Mesothelial cell of epicardium (in vitro differentiated cells): ENCODE data around the gene GPATCH1. TPM values are rescaled to one million over a fixed set of nuclear protein-coding genes. Genes with fewer than 3 reads are reported as not detected.

Experiments
- DNase-seq, 2 experiments: peaks; one replicate each; pipeline ENCODE4 v3.0.0; 2021; ENCODE audit warnings: low spot score in 2 of 2; ENCODE audit not compliant: unreplicated experiment in 2 of 2
- H3K27ac Mint-ChIP-seq: 2 replicates; pipeline ENCODE4 v1.8.0; 2021; ENCODE audit warnings: mixed read lengths
- H3K27me3 Mint-ChIP-seq: 2 replicates; pipeline ENCODE4 v1.8.0; 2021; ENCODE audit warnings: low read depth, mixed read lengths
- H3K36me3 Mint-ChIP-seq: 2 replicates; pipeline ENCODE4 v1.8.0; 2021; ENCODE audit warnings: mixed read lengths
- H3K4me1 Mint-ChIP-seq: 2 replicates; pipeline ENCODE4 v1.8.0; 2021; ENCODE audit warnings: mixed read lengths
- H3K4me3 Mint-ChIP-seq: 2 replicates; pipeline ENCODE4 v1.8.0; 2021; ENCODE audit warnings: mild to moderate bottlenecking, moderate library complexity, mixed read lengths
- H3K9me3 Mint-ChIP-seq: 2 replicates; pipeline ENCODE4 v1.8.0; 2021; ENCODE audit warnings: mixed read lengths
- total RNA-seq: library from RNA; stranded (reverse); gene quantifications from 3 replicates; pipeline ENCODE4 v1.2.1, GENCODE V29; 2021
- TF ChIP-seq, protein P1 (sequence below): fragments of 200-600 bp; sonication (generic); IDR thresholded peaks from one replicate; pipeline ENCODE4 v1.5.0; 2021; ENCODE audit warnings: antibody characterized with exemption; ENCODE audit not compliant: unreplicated experiment

The GPATCH1 gene
- total RNA-seq, 1 donor from 2014 or later, result 13.5 TPM

DNA sequence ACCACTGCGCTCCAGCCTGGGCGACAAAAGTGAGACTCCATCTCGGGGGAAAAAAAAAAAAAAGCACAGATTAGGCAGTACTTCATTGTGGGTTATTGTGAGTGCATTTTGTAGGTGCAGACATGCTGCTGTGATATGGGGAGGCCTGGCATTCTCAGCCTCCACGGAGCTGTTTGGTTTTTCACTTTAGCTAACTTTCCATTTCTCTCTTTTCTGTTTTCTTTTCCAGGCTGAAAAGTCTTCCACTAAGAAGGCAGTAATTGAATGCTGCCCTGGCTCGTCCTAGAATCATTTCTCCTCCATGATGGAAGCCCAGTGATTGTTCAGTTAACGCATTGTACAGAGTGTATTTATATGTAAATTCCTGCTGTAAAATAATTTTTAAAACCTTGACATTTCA lies 48.9 kb downstream of the GPATCH1 start:
- Mint-ChIP-seq H3K4me3 (no peak overlapping the region), H3K4me1 (peaks cover 7% of the 10 kb centered on the region), H3K27ac (no peak overlapping the region), H3K27me3 (peaks cover 1% of the 10 kb centered on the region), H3K36me3 (peaks cover 20% of the 10 kb centered on the region), H3K9me3 (no peaks in the 10 kb centered on the region)
- TF ChIP-seq, protein P1, sequence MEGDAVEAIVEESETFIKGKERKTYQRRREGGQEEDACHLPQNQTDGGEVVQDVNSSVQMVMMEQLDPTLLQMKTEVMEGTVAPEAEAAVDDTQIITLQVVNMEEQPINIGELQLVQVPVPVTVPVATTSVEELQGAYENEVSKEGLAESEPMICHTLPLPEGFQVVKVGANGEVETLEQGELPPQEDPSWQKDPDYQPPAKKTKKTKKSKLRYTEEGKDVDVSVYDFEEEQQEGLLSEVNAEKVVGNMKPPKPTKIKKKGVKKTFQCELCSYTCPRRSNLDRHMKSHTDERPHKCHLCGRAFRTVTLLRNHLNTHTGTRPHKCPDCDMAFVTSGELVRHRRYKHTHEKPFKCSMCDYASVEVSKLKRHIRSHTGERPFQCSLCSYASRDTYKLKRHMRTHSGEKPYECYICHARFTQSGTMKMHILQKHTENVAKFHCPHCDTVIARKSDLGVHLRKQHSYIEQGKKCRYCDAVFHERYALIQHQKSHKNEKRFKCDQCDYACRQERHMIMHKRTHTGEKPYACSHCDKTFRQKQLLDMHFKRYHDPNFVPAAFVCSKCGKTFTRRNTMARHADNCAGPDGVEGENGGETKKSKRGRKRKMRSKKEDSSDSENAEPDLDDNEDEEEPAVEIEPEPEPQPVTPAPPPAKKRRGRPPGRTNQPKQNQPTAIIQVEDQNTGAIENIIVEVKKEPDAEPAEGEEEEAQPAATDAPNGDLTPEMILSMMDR, result no peak
- DNase-seq, result no peak

DNA sequence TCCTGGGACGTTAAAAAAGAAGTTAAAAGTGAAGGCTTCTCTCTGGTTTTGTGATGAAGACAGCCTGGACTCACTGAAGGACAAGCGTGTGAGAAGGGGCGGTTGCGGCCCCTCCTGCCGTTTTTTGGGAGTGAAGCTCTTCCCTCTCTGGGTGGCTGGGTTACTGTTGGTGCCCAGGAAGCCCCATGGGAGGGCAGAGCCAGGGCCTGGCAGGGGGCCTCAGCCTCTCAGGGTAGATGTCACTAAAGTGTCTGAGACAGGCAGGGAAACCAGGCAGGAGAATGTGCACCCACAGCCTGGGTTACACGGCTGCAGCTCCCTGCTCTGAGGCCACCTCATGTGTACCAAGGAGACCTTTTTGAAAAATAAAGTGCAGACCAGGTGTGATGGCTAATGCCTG lies 49.5 kb downstream of the GPATCH1 start:
- TF ChIP-seq, protein P1, result no peak
- peaks cover 7% of the 10 kb centered on the region for H3K4me1 Mint-ChIP-seq
- peaks cover 18% of the 10 kb centered on the region for H3K36me3 Mint-ChIP-seq
- no peak overlapping the region for H3K27ac Mint-ChIP-seq
- no peaks in the 10 kb centered on the region for H3K9me3 Mint-ChIP-seq
- no peak for DNase-seq
- peaks cover 6% of the 10 kb centered on the region for H3K27me3 Mint-ChIP-seq
- no peak overlapping the region for H3K4me3 Mint-ChIP-seq

DNA sequence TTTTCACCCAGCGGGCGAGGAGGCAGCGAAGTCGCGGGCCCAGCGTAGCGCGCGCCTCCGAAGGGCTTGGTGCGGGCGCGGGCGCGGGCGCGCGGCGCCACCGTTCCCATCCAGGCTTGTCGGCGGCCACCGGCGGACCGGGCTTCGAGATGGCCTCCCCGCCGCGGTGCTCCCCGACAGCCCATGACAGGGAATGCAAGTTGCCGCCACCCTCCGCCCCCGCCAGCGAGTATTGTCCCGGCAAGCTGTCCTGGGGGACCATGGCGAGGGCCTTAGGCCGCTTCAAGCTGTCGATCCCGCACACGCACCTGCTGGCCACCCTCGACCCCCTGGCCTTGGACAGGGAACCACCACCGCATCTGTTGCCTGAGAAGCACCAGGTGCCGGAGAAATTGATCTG lies 51.0 kb downstream of the GPATCH1 start, which contains the start of gene WDR88:
Gene WDR88, plus strand, starts transcription at position 94 of the 400 bp plus-strand sequence. Its CDS starts 56 bp downstream, at position 150.
- Mint-ChIP-seq H3K27me3 (peaks cover 6% of the 10 kb centered on the region), H3K4me1 (peaks cover 7% of the 10 kb centered on the region), H3K36me3 (peaks cover 14% of the 10 kb centered on the region), H3K27ac (no peak within 1 kb of the TSS), H3K4me3 (no peak within 1 kb of the TSS), H3K9me3 (no peaks in the 10 kb centered on the region)
- DNase-seq, result no peak
- TF ChIP-seq, protein P1, result no peak

DNA sequence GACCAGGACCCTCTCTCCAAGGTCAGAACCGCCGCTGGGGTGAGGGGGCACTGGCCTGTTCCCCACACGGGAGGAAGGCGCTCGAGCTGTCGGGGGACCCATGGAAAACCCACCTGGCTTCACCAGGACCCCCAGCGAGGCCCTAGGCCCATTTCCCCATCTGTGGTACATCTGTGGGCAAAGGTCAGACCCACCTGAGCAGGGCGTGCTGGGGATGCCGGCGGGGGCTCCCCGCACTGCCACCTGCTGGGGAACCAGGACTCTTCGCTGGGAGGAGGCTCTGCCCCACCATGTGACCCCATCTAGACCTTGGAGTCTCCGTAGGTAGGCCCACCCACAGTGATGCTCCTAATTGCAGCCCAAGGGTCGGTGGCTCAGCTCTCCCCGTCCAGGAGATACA lies 51.4 kb downstream of the GPATCH1 start:
- Mint-ChIP-seq H3K36me3 (peaks cover 13% of the 10 kb centered on the region), H3K4me3 (no peak overlapping the region), H3K9me3 (no peaks in the 10 kb centered on the region), H3K27ac (no peak overlapping the region), H3K4me1 (peaks cover 7% of the 10 kb centered on the region), H3K27me3 (peaks cover 6% of the 10 kb centered on the region)
- TF ChIP-seq, protein P1, result no peak
- DNase-seq, result no peak

DNA sequence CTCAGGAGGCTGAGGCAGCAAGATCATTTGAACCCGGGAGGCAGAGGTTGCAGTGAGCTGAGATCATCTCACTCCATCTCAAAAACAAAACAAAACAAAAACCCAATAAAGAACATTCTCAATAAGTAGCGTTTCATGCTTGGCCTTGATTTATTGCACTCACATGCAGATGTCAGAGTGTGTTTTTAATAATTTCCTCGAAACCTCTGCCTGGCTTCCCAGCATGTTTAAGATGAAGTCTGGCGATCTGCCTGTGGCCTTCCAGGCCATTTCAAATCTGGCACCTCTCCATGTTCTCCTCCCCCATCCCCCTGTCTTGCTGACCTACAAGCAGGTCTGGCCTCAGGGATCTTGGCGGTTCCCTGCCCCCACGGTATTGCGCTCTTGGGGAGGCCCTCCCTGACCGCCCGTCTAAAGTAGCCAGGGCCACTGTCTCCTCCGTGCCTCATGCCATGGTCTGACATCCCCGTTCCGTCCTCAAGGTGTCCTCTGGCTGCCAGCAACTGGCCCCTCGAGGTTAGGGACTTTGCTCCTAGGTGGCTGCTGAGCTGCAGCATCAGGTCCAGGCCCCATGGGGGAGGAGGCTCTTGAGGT lies 52.6 kb downstream of the GPATCH1 start:
- H3K27ac Mint-ChIP-seq, result no peak overlapping the region
- TF ChIP-seq, protein P1, result no peak

DNA sequence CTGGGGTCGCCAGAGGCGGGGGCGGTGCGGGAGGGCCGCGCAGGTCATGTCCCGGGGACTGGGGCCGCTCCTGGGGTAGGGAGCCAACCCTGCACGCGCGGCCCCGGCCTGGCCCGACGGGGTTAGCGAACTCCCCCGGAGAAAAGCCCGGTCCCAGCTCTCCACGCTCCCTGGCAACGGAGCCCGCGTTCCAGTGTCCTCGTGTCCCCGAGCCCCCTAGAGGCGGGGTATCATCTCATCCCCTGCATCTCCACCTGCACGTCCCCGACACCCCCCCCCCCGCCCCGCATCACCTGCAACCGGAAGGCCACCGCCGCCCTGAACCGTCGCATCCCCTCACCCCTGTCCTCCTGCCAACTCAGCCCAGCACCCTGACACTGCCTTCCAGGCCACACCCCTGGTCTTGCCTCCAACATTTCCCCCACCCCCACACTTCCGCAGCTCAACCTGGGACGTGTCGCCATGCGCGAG lies 53.6 kb downstream of the GPATCH1 start:
- Mint-ChIP-seq H3K4me1 (peaks cover 7% of the 10 kb centered on the region), H3K4me3 (no peak overlapping the region), H3K36me3 (peaks cover 6% of the 10 kb centered on the region), H3K9me3 (no peaks in the 10 kb centered on the region), H3K27me3 (peaks cover 6% of the 10 kb centered on the region), H3K27ac (no peak overlapping the region)
- DNase-seq, result no peak
- TF ChIP-seq, protein P1, result no peak

More for the DNA sequence above, 52.6 kb downstream of the GPATCH1 start:
- peaks cover 7% of the 10 kb centered on the region for H3K4me1 Mint-ChIP-seq
- no peak overlapping the region for H3K4me3 Mint-ChIP-seq
- peaks cover 9% of the 10 kb centered on the region for H3K36me3 Mint-ChIP-seq
- no peak for DNase-seq
- H3K27me3 Mint-ChIP-seq, result peaks cover 6% of the 10 kb centered on the region
- no peaks in the 10 kb centered on the region for H3K9me3 Mint-ChIP-seq
